Tibial artery (tissue), 4 donors: ENCODE results near the gene TMEM204.
"Not testable (repeated sequence)": the region's sequence is repeated elsewhere in the genome, so short reads cannot be mapped to it uniquely, and the experiment has no call there.

Source experiments
- DNase-seq, 2 donors: peaks; one replicate each; pipeline ENCODE4 v3.0.0-alpha.2; 2019
- H3K27ac ChIP-seq, 2 donors: fragments of 200-600 bp; sonication (generic) in 1 of 2; 1 replicate in 1 of 2; 2 replicates in 1 of 2; pipeline ENCODE4 v1.5.1; 2018 to 2019; ENCODE audit warnings: mild to moderate bottlenecking in 1 of 2
- H3K27me3 ChIP-seq, 2 donors: fragments of 200-600 bp; sonication (generic) in 1 of 2; one replicate each; pipeline versions ENCODE4 v1.5.1 to v1.6.0; 2016 to 2019
- H3K36me3 ChIP-seq, 3 donors: fragments of 200-600 bp; sonication (generic) in 2 of 3; one replicate each; pipeline ENCODE4 v1.5.1; 2016 to 2019; ENCODE audit warnings: mild to moderate bottlenecking in 2 of 3
- H3K4me1 ChIP-seq, 4 donors: fragments of 200-600 bp; sonication (generic) in 2 of 4; 1 replicate in 3 of 4; 2 replicates in 1 of 4; pipeline ENCODE4 v1.5.1; 2016 to 2019
- H3K4me3 ChIP-seq, 2 donors: fragments of 200-600 bp; sonication (generic) in 1 of 2; 1 replicate in 1 of 2; 2 replicates in 1 of 2; pipeline ENCODE4 v1.5.1; 2018 to 2019; ENCODE audit warnings: mild to moderate bottlenecking in 2 of 2
- H3K9me3 ChIP-seq, 3 donors: fragments of 200-600 bp; sonication (generic) in 1 of 3; one replicate each; pipeline ENCODE4 v1.5.1; 2016 to 2019
- CTCF ChIP-seq, 2 experiments: fragments of 200-600 bp in 1 of 2; fragments of 450-650 bp in 1 of 2; IDR thresholded peaks; one replicate each; pipeline ENCODE4 v1.5.1; 2017 to 2019; ENCODE audit warnings: antibody characterized with exemption in 2 of 2, mild to moderate bottlenecking in 1 of 2, moderate library complexity in 1 of 2
- intact Hi-C: fragments of 100-400 bp; cut with DNase I; formaldehyde crosslinking; loops from one replicate; pipeline ENCODE4 v1.15.0; 2023; ENCODE audit warnings: low total_unique reads

TMEM204 gene

DNA sequence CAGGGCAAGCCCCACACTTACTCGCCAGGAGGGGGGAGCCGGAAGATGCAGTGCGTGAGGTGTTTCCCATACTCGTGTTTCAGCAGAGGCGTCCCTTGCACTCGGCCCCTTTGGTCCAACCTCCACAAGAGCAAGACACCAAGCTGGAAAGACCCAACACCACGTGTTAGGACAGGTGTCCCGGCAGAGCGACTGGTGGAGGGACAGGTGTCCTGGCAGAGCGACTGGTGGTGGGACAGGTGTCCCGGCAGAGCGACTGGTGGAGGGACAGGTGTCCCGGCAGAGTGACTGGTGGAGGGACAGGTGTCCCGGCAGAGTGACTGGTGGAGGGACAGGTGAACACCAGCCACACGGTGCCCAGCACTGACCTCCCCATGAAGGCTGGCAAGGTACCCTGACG, 59.0 kb downstream of the TMEM204 start:
- DNase-seq = no peak
- H3K27me3 ChIP-seq = no peaks in the 10 kb centered on the region
- H3K27ac ChIP-seq = no peak overlapping the region
- H3K4me3 ChIP-seq = no peak overlapping the region
- H3K36me3 ChIP-seq = peaks cover 8 to 94% (median 49%) of the 10 kb centered on the region in 3 donors
- TF ChIP-seq CTCF (IDR thresholded peaks at IDR 0.05) = no peak
- intact Hi-C loops = no loop called here
- H3K9me3 ChIP-seq = no peaks in the 10 kb centered on the region
- H3K4me1 ChIP-seq = no peaks in the 10 kb centered on the region

DNA sequence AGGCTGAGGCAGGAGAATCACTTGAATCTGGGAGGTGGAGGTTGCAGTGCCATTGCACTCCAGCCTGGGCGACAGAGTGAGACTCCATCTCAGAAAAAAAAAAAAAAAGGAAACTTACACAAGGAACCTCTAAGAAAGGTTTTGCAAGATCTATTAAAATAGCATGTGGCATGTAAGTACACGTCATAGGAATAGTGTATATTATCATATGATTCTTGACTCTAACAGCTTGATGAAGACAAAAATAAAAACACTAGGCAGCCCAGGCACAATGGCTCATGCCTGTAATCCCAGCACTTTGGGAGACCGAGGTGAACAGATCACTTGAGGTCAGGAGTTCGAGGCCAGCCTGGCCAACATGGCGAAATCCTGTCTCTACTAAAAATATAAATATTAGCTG, 62.0 kb downstream of the TMEM204 start:
- H3K9me3 ChIP-seq, DNase-seq, H3K4me3 ChIP-seq, H3K27ac ChIP-seq, H3K27me3 ChIP-seq, H3K4me1 ChIP-seq, intact Hi-C loops: not testable (repeated sequence)
- H3K36me3 ChIP-seq = peaks cover 9 to 66% (median 33%) of the 10 kb centered on the region in 3 donors

GRCh38 chr16:1596516-1596915, 63.0 kb downstream of the TMEM204 start:
- Histone ChIP-seq H3K9me3 (no peaks in the 10 kb centered on the region), H3K4me3 (no peak overlapping the region), H3K4me1 (no peaks in the 10 kb centered on the region), H3K27ac (no peak overlapping the region), H3K36me3 (peaks cover 10 to 69% (median 29%) of the 10 kb centered on the region in 3 donors), H3K27me3 (no peaks in the 10 kb centered on the region)
- intact Hi-C loops = no loop called here
- no peak for DNase-seq
- TF ChIP-seq CTCF (IDR thresholded peaks at IDR 0.05) = no peak

DNA sequence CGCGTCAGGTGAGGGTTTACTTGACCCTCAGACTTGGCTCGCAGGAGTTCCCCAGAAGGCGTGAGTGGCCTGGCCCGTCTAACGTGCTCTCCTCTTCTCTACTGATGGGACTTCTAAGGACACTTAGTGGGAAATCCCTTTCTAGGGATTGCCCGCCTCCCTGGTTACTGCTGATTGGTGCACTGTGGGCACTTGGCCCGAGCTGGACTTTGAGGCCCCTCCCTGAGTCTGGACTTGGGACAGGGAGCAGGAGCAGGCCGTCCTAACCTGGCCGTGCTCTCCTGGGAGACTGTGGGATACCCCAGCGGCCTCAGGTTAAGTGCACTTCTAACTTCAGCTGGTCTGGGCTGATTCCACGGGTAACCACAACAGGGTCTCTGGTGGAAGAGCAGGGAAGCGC, 63.7 kb downstream of the TMEM204 start:
- H3K9me3 ChIP-seq = no peaks in the 10 kb centered on the region
- H3K27me3 ChIP-seq = no peaks in the 10 kb centered on the region
- no peak for TF ChIP-seq CTCF (IDR thresholded peaks at IDR 0.05)
- H3K27ac ChIP-seq = no peak overlapping the region
- no peak for DNase-seq
- no peaks in the 10 kb centered on the region for H3K4me1 ChIP-seq
- intact Hi-C loops = no loop called here
- no peak overlapping the region for H3K4me3 ChIP-seq
- H3K36me3 ChIP-seq = peaks cover 17 to 69% (median 25%) of the 10 kb centered on the region in 3 donors

- H3K27me3 ChIP-seq = no peaks in the 10 kb centered on the region
- no peak for TF ChIP-seq CTCF (IDR thresholded peaks at IDR 0.05)
- H3K9me3 ChIP-seq = no peaks in the 10 kb centered on the region
- DNase-seq = no peak
- H3K36me3 ChIP-seq = peaks cover 20 to 55% (median 22%) of the 10 kb centered on the region in 3 donors
- intact Hi-C loops = no loop called here
- no peak overlapping the region for H3K4me3 ChIP-seq
- H3K4me1 ChIP-seq = no peaks in the 10 kb centered on the region
- H3K27ac ChIP-seq = no peak overlapping the region
Measured at GRCh38 chr16:1601031-1601430, 67.6 kb downstream of the TMEM204 start.

DNA sequence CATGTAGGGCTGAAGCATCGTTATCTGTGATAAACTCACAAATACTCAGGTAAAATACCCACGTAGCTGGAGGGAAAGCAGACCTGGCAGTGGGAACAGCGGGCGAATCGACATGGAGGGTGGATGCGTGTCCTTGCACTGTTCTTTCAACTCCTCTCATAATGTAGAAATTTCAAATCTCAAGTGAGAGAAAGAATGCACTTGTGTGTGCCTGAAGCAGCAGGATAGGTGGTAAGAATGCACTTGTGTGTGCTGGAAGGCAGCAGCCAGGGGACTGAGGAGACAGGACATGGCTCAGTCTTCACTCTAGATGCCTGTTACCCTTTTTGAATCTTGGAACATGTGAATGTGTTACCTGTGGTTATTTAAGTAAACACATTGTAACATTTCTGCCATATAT, 68.0 kb downstream of the TMEM204 start:
- no peak overlapping the region for H3K4me3 ChIP-seq
- no peaks in the 10 kb centered on the region for H3K27me3 ChIP-seq
- no peak for TF ChIP-seq CTCF (IDR thresholded peaks at IDR 0.05)
- DNase-seq = no peak
- no peaks in the 10 kb centered on the region for H3K9me3 ChIP-seq
- intact Hi-C loops = no loop called here
- no peaks in the 10 kb centered on the region for H3K4me1 ChIP-seq
- no peak overlapping the region for H3K27ac ChIP-seq
- peaks cover 20 to 53% (median 23%) of the 10 kb centered on the region in 3 donors for H3K36me3 ChIP-seq
